Measurements from ENCODE around the gene ZBTB7C.

Gene ZBTB7C

GRCh38 chr18:48202006-48202348, 207.2 kb downstream of the ZBTB7C start:
- no peak for DNase-seq (ENCODE audit: low spot score)
- TF ChIP-seq CTCF (IDR thresholded peaks at IDR 0.05; ENCODE audit: extremely low read depth, missing control alignments) = no peak

- DNase-seq (ENCODE audit: low spot score) = no peak
- no peak for TF ChIP-seq CTCF (IDR thresholded peaks at IDR 0.05; ENCODE audit: extremely low read depth, missing control alignments)
Observed at GRCh38 chr18:48201337-48202005, 207.7 kb downstream of the ZBTB7C start.

GRCh38 chr18:48200631-48201336, 208.4 kb downstream of the ZBTB7C start:
- TF ChIP-seq CTCF (IDR thresholded peaks at IDR 0.05; ENCODE audit: extremely low read depth, missing control alignments) = no peak

GRCh38 chr18:48199399-48199798, 209.8 kb downstream of the ZBTB7C start:
- no peak for TF ChIP-seq CTCF (IDR thresholded peaks at IDR 0.05; ENCODE audit: extremely low read depth, missing control alignments)
- DNase-seq (ENCODE audit: low spot score) = no peak

More at GRCh38 chr18:48200631-48201336, 208.4 kb downstream of the ZBTB7C start:
- no peak for DNase-seq (ENCODE audit: low spot score)

- TF ChIP-seq CTCF (IDR thresholded peaks at IDR 0.05; ENCODE audit: extremely low read depth, missing control alignments) = no peak
- DNase-seq (ENCODE audit: low spot score) = no peak
Observed at GRCh38 chr18:48197819-48198218, 211.4 kb downstream of the ZBTB7C start.

GRCh38 chr18:48195787-48196186, 213.4 kb downstream of the ZBTB7C start:
- no peak for DNase-seq (ENCODE audit: low spot score)
- no peak for TF ChIP-seq CTCF (IDR thresholded peaks at IDR 0.05; ENCODE audit: extremely low read depth, missing control alignments)

- DNase-seq (ENCODE audit: low spot score) = no peak
- TF ChIP-seq CTCF (IDR thresholded peaks at IDR 0.05; ENCODE audit: extremely low read depth, missing control alignments) = no peak
Observed at GRCh38 chr18:48194591-48195181, 214.5 kb downstream of the ZBTB7C start.
